Measurements from ENCODE around the gene RPL31.

Gene RPL31

DNA sequence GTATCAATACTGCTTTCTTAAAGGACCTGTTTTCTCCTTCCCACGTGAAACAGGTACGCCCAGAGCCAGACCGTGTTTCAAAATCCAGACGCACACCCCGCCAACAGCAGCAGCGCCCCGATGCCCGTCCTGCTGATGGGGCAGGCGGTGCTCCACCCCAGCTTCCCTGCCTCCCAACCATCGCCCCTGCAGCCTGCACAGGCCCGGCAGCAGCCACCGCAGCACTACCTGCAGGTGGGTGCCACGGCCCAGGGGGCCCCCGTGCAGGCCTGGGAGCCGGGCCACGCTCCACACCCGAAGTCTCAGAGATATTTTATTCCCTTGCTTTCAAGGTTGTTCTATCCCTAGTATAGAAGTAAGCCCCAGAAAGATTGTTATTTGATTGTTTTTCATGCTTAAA lies 8.8 kb upstream of the RPL31 start:
- no peak for DNase-seq (ENCODE audit: low read depth in 2 of 2, low spot score in 1 of 2)

DNA sequence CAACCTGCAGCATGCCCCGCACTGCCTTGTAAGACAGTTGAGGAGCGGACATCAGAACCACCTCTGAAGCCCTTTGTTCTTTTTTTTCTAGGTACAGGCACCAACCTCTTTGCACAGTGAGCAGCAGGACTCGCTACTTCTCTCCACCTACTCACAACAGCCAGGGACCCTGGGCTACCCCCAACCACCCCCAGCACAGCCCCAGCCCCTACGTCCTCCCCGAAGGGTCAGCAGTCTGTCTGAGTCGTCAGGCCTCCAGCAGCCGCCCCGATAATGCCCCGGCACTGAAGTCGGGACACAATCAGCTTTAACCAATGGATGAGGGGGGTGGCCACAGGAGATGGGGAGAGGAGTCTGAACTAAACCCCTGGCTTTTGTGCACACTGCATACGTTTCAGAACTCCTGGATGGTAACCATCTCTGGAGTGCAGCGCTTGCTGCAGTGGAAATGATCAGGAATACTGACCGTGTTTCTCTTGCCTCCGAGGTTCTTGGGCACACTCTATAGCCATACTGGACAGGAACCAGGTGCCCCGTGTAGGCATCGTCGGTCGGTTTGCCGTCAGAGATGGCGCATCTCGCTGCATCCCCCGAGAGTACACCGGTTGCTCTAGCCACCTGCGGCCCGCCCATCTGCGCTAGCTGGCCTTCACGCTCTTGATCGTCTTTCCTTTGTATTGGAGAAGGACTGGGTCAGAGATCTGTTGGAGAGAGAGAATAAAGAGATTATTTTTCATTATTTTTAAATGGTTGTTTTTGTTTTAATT lies 6.6 kb upstream of the RPL31 start:
- DNase-seq (ENCODE audit: low read depth in 2 of 2, low spot score in 1 of 2) = no peak

GRCh38 chr2:100997509-100998234 lies 4.4 kb upstream of the RPL31 start:
- no peak for DNase-seq (ENCODE audit: low read depth in 2 of 2, low spot score in 1 of 2)

DNA sequence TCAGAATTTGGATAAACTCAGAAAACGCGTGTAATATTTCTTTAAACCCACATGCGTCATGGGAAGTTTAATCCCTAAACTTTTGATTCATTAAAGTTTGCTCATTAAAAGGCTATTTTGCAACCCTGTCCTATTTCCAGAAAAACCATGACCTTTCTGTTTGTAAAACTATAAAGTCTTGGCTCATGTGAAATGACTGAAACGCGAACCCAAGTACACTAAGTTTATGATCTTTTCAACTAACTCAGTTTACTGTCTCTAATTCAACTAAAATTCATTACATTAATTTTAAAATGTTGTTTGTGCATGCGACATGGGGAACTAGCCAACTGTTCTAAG lies 3.9 kb upstream of the RPL31 start:
- no peak for DNase-seq (ENCODE audit: low read depth in 2 of 2, low spot score in 1 of 2)

DNA sequence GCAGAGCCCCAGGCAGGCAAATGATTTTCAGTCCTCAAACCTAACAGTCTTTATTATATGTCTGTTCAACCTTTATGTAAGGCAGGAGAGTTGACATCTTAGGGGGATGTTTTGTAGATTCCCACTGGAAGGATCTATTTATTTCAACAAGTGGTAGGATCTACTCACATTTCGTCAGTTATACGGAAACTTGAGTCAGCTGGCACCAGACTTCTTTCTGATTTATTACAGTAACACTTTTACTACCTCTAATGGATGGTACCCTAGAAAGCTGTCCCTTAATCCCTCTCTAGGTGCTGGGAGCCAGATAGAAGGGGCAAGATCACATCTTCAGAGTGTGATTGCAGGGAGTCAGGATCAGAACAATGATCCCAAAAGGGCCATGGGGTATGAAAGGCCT lies 2.1 kb upstream of the RPL31 start:
- DNase-seq (ENCODE audit: low read depth in 2 of 2, low spot score in 1 of 2) = no peak

DNA sequence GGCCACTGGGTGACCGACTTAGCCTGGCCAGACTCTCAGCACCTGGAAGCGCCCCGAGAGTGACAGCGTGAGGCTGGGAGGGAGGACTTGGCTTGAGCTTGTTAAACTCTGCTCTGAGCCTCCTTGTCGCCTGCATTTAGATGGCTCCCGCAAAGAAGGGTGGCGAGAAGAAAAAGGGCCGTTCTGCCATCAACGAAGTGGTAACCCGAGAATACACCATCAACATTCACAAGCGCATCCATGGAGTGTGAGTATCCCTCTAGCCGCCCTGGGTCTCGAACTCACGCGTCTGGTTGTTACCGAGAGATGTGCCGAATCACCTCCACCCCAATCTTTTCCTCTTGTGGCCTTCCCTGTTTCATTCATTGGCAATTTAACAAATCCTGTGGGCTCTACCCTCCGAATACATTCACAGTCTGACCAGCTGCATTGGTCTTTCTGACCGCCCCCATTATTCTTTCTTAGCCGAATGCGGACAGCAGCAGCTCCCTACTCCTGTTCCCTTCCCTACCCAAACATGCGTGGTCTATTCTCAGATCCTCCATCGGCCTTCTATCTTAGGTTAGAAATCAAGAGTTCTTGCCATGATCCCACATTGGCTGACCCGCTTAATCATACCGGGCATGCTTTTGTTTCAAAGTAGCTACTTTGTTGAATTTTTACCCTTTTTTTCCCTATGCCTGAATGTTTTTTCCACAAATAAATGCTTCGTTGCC lies 631 bp downstream of the RPL31 start:
- no peak for DNase-seq (ENCODE audit: low read depth in 2 of 2, low spot score in 1 of 2)

DNA sequence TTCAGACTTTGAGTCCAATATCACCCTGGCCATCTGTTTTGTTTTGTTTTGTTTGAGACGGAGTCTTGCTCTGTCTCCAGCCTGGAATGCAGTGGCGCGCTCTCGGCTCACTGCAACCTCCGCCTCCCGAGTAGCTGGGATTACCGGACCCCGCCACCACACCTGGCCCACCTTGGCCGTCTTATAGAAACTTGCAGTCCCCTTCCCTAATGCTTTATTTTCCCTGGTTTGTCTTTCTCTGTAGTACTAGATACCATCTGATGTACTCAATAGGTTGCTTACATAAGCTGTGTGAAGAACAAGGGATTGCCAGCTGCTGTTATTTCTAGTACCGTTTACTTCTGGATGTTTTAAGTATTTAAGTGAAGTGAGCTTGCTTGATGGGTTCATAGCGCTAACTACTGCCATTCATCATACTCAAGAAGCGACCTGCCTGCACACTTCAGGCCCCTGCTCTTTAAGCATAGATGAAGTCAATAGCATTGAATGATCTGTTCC lies 1.2 kb downstream of the RPL31 start:
- no peak for DNase-seq (ENCODE audit: low read depth in 2 of 2, low spot score in 1 of 2)

DNA sequence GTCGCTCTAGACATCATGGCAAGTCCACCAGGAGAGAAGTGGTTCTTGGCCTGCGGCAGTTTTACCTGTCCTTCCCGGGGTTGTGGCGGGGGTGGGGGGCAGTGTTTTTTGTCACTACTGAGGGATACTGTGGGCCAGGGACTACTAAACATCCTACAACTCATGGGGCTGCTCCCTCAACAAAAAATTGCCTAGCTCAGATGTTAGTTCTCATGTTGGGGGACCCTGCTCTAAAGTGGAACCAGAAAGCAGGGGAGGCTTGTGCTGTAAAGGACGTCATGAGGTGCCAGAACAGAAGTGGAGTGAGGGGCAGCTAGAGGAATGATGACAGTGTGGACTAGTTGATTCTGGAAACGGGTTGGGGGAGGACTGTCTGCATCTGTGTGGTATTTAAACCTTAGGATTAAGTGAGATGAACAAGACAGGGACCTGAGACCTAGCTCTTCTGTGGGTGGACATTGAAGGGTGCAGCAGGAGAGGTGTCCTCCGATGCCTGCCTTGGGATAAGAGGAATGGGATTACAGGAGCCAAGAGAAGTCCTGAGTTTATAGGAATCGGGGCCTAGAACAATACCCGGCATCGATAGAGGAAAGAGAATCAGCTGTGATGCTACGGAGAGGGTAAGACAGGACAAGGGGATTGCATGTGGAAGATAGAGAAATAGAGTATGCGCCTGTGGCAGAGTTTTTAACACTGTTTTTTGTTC lies 2.7 kb downstream of the RPL31 start:
- DNase-seq (ENCODE audit: low read depth in 2 of 2, low spot score in 1 of 2) = no peak

DNA sequence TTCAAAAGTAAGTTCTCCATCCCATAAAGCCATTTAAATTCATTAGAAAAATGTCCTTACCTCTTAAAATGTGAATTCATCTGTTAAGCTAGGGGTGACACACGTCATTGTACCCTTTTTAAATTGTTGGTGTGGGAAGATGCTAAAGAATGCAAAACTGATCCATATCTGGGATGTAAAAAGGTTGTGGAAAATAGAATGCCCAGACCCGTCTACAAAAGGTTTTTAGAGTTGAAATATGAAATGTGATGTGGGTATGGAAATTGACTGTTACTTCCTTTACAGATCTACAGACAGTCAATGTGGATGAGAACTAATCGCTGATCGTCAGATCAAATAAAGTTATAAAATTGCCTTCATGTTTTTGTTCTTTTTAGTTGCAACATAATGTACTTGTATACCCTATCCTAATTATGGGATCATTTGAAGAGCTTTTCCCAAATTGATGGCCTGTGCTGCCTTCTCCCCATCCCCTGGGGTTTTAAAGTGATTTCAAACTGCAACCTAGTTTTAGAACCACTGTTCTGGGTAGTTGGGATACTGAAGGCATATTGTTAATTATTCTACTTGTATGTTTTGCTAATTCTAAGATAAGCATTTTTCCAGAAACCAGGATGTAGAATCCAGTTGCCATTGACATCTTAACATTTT lies 4.1 kb downstream of the RPL31 start:
- DNase-seq (ENCODE audit: low read depth in 2 of 2, low spot score in 1 of 2) = no peak

GRCh38 chr2:101007415-101008345 lies 5.6 kb downstream of the RPL31 start:
- no peak for DNase-seq (ENCODE audit: low read depth in 2 of 2, low spot score in 1 of 2)

- no peak for DNase-seq (ENCODE audit: low read depth in 2 of 2, low spot score in 1 of 2)
These were observed 9.1 kb downstream of the RPL31 start for GRCh38 chr2:101011152-101011551.

- no peak for DNase-seq (ENCODE audit: low read depth in 2 of 2, low spot score in 1 of 2)
These were observed 10.1 kb downstream of the RPL31 start for GRCh38 chr2:101012054-101012705.

DNA sequence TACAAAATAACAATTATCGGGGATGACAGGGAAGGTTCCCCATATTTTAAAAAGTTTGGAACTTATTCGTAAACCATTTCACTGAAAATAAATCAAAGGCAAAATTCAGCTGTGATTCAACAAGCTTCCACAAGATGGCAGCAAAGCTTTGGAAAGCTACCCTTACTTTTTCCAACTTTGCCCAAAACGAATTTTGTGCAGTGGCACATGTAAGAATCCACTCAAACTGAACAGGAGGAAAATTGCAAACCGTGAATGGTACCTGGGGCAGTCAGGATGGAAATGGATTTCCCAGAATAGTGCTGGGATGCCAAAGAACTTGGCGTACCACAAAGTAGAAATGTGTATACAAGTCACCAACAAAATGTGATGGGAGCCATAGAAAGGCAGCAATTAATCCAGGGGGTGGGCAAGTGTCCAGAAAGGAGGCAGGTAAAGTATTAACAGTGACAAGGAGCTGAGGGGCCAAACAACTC lies 10.7 kb downstream of the RPL31 start:
- no peak for DNase-seq (ENCODE audit: low read depth in 2 of 2, low spot score in 1 of 2)

GRCh38 chr2:101014264-101014857 lies 12.3 kb downstream of the RPL31 start:
- no peak for DNase-seq (ENCODE audit: low read depth in 2 of 2, low spot score in 1 of 2)

- DNase-seq (ENCODE audit: low read depth in 2 of 2, low spot score in 1 of 2) = no peak
These were observed 15.3 kb downstream of the RPL31 start for GRCh38 chr2:101017371-101017770.

DNA sequence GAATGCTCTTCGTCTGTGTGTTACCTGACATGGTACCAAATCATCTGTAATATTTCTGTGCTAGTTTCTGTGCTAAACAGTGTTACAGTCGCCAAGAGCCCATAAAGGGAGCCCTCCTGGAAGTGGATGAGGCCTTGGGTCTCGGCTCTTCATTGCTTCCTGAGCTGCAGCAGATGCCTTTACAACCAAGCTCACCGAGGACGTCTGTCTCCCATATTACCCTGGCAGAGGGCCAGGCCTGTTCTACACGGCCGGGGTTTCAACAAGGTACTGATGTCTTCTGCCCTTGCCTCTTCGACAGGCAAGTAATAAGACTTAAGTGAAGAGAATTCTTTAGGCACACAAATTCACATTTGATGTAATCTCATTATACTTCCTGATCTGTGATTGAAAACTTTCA lies 16.8 kb downstream of the RPL31 start:
- no peak for DNase-seq (ENCODE audit: low read depth in 2 of 2, low spot score in 1 of 2)

- DNase-seq (ENCODE audit: low read depth in 2 of 2, low spot score in 1 of 2) = no peak
These were observed 20.1 kb downstream of the RPL31 start for GRCh38 chr2:101022221-101022620.

- DNase-seq (ENCODE audit: low read depth in 2 of 2, low spot score in 1 of 2) = no peak
These were observed 21.4 kb downstream of the RPL31 start for GRCh38 chr2:101023327-101024107.

Data from stimulated activated CD8-positive, alpha-beta memory T cell treated with anti-CD3 and anti-CD28 coated beads, Interleukin-4, amount 100 ng/mL, for 4 hours (primary cell).